Stimulated activated naive CD8-positive, alpha-beta T cell treated with anti-CD3 and anti-CD28 coated beads, Interleukin-15, amount 100 ng/mL, for 72 hours (primary cell): ENCODE data around the gene SRP54.
"Not testable (repeated sequence)": the region's sequence is repeated elsewhere in the genome, so short reads cannot be mapped to it uniquely, and the experiment has no call there.

Experiments
- ATAC-seq: fragments of 150-1000 bp; cut with Tn5 transposase; 2 replicates; pipeline ENCODE4 v1.10.0; 2021; ENCODE audit warnings: mild to moderate bottlenecking, moderate library complexity
- DNase-seq, 2 donors: peaks; one replicate each; pipeline ENCODE4 v3.0.0; 2021 to 2022
- H3K27ac Mint-ChIP-seq, 2 donors: one replicate each; pipeline ENCODE4 v1.8.0; 2022; ENCODE audit warnings: mild to moderate bottlenecking in 2 of 2, mixed read lengths in 2 of 2, moderate library complexity in 2 of 2
- H3K27me3 Mint-ChIP-seq: one replicate; pipeline ENCODE4 v1.8.0; 2022; ENCODE audit warnings: mixed read lengths
- H3K4me1 Mint-ChIP-seq: one replicate; pipeline ENCODE4 v1.8.0; 2022; ENCODE audit warnings: mild to moderate bottlenecking, mixed read lengths
- H3K4me3 Mint-ChIP-seq, 2 donors: one replicate each; pipeline ENCODE4 v1.8.0; 2022; ENCODE audit warnings: mild to moderate bottlenecking in 2 of 2, mixed read lengths in 2 of 2, moderate library complexity in 1 of 2
- H3K9me3 Mint-ChIP-seq, 2 donors: one replicate each; pipeline ENCODE4 v1.8.0; 2022; ENCODE audit warnings: mixed read lengths in 2 of 2

The SRP54 gene

GRCh38 chr14:35016568-35016967 lies 33.8 kb downstream of the SRP54 start:
- H3K27ac Mint-ChIP-seq, result no peak overlapping the region
- H3K4me1 Mint-ChIP-seq, result no peaks in the 10 kb centered on the region
- H3K4me3 Mint-ChIP-seq, result no peak overlapping the region
- H3K27me3 Mint-ChIP-seq, result no peaks in the 10 kb centered on the region
- DNase-seq (no peak), ATAC-seq (no peak)
- H3K9me3 Mint-ChIP-seq, result no peaks in the 10 kb centered on the region

- Mint-ChIP-seq H3K9me3 (no peaks in the 10 kb centered on the region), H3K4me3 (no peak overlapping the region), H3K27me3 (no peaks in the 10 kb centered on the region), H3K27ac (peak overlapping the region in 1 of 2 donors; percentile 54), H3K4me1 (no peaks in the 10 kb centered on the region)
- ATAC-seq (no peak), DNase-seq (no peak)
Measured at GRCh38 chr14:35020713-35021112, 37.9 kb downstream of the SRP54 start.

DNA sequence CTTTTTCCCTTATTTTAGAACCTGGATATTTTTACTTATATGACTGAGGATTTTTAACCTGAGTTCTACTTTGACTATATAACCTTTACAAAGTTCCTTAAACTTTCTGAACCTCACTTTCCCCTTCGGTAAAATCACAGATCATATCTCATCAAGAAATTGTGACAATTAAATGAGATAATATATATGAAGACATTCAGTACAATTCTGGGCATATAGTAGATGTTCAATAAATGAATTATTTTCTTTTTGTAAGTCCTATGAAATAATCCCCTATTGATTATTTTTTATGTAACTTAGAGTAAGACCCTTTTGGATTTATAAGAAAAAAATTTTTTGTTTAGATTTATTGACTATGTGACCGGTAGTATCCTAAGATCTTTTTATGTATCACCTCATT lies 45.6 kb downstream of the SRP54 start:
- H3K9me3 Mint-ChIP-seq, result peaks cover 3 to 4% of the 10 kb centered on the region in 2 donors
- no peaks in the 10 kb centered on the region for H3K27me3 Mint-ChIP-seq
- H3K4me3 Mint-ChIP-seq, result no peak overlapping the region
- ATAC-seq, result no peak
- H3K27ac Mint-ChIP-seq, result no peak overlapping the region
- no peak for DNase-seq
- H3K4me1 Mint-ChIP-seq, result no peaks in the 10 kb centered on the region

- Mint-ChIP-seq H3K9me3 (peaks cover 12 to 31% of the 10 kb centered on the region in 2 donors), H3K4me3 (no peak overlapping the region), H3K27ac (no peak overlapping the region), H3K4me1 (no peaks in the 10 kb centered on the region), H3K27me3 (no peaks in the 10 kb centered on the region)
- no peak for DNase-seq
- no peak for ATAC-seq
Measured at GRCh38 chr14:35032562-35032961, 49.8 kb downstream of the SRP54 start.

- no peaks in the 10 kb centered on the region for H3K4me1 Mint-ChIP-seq
- peak overlapping the region in 1 of 2 donors; percentile 72 for H3K27ac Mint-ChIP-seq
- no peak overlapping the region for H3K4me3 Mint-ChIP-seq
- DNase-seq, result no peak
- peaks cover 12 to 31% of the 10 kb centered on the region in 2 donors for H3K9me3 Mint-ChIP-seq
- no peak for ATAC-seq
- no peaks in the 10 kb centered on the region for H3K27me3 Mint-ChIP-seq
Measured at GRCh38 chr14:35034440-35034833, 51.6 kb downstream of the SRP54 start.

- H3K4me1 Mint-ChIP-seq, H3K4me3 Mint-ChIP-seq, H3K27ac Mint-ChIP-seq, H3K27me3 Mint-ChIP-seq, DNase-seq: not testable (repeated sequence)
- peaks cover 12 to 31% of the 10 kb centered on the region in 2 donors for H3K9me3 Mint-ChIP-seq
- peak; percentile 56 for ATAC-seq
Measured at GRCh38 chr14:35034944-35035554, 52.3 kb downstream of the SRP54 start.

DNA sequence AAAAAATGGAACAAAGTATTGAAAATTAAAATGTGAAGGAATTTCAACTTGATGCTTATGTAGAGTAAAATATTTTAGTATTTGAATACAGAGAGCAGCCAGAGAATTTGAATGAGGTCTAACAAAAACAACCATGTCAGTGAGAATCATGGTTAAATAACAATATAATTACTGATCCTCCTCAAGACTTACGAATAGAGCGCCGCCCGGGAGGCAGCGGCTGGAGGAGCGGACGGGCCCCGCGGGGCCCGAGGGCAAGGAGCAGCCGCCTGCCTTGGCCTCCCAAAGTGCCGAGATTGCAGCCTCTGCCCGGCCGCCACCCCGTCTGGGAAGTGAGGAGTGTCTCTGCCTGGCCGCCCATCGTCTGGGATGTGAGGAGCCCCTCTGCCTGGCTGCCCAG lies 55.5 kb downstream of the SRP54 start:
- H3K4me1 Mint-ChIP-seq, ATAC-seq, DNase-seq, H3K27ac Mint-ChIP-seq, H3K27me3 Mint-ChIP-seq, H3K4me3 Mint-ChIP-seq: not testable (repeated sequence)
- peaks cover 10 to 28% of the 10 kb centered on the region in 2 donors for H3K9me3 Mint-ChIP-seq

- peaks cover 20% of the 10 kb centered on the region for H3K4me1 Mint-ChIP-seq
- no peak overlapping the region for H3K4me3 Mint-ChIP-seq
- no peak for ATAC-seq
- H3K27me3 Mint-ChIP-seq, result no peaks in the 10 kb centered on the region
- DNase-seq, result no peak
- no peak overlapping the region for H3K27ac Mint-ChIP-seq
- H3K9me3 Mint-ChIP-seq, result no peaks in the 10 kb centered on the region
Measured at GRCh38 chr14:35042632-35043031, 59.8 kb downstream of the SRP54 start.

- Mint-ChIP-seq H3K4me1 (peaks cover 24% of the 10 kb centered on the region), H3K9me3 (no peaks in the 10 kb centered on the region), H3K27ac (no peak overlapping the region), H3K27me3 (no peaks in the 10 kb centered on the region), H3K4me3 (no peak overlapping the region)
- DNase-seq, result no peak
- no peak for ATAC-seq
Measured at GRCh38 chr14:35043046-35043445, 60.3 kb downstream of the SRP54 start.

DNA sequence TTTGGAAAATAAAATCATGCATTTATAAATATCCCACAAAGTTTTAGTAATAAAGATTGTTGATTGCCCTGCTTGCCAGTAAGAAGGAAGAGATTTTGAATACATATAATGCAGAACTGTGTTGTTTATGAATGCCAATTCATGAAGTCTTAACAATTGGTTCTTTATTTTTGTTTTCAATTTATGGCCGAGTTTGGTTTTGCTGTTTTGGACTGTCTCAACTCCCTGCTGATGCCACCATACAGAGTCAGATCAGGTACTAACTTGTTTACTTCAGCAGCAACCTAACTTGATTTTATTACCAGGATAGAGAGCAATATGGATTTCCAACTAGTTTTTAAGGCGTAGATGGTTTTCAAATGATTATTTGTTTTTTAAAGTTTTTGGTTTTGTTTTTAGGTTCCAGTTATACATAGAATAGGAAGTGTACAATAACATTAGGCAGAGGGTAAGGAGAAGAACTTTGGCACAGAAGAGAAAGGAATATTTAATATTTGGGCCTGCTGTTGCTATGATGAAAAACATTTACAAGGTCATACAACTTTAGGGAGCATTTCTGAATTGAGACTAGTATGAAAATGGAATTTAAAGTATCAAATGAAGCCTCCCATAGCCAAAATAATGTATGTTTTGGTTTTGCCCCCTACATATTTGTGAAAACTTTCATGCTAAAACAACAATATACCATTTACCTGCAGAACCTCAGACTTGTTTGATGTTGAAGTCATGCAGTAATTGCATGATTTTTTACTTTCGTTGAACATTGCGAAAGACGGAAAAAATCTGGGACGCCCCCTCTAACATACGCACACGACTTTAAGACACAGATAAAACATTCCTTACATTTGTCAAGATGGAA lies 62.4 kb downstream of the SRP54 start:
- peak overlapping the region; percentile 96 to 100 for H3K27ac Mint-ChIP-seq
- H3K27me3 Mint-ChIP-seq, result no peaks in the 10 kb centered on the region
- peak overlapping the region; percentile 94 to 99 for H3K4me3 Mint-ChIP-seq
- no peak for DNase-seq
- peak; percentile 6 for ATAC-seq
- peaks cover 31% of the 10 kb centered on the region for H3K4me1 Mint-ChIP-seq
- H3K9me3 Mint-ChIP-seq, result no peaks in the 10 kb centered on the region

DNA sequence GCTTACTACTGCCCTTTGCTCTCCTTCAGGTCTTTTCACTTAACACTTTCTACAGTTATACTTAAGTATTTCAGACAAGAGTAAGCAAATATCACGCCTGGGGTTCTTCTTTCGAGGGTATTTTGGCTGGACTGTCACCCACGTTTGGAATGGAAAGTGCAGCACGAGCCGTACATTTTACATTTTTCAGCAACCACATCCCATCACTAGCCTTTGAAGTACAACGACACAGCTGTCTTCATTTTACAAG lies 62.9 kb downstream of the SRP54 start:
- no peaks in the 10 kb centered on the region for H3K27me3 Mint-ChIP-seq
- H3K4me1 Mint-ChIP-seq, result peaks cover 31% of the 10 kb centered on the region
- peak overlapping the region; percentile 94 to 99 for H3K4me3 Mint-ChIP-seq
- no peaks in the 10 kb centered on the region for H3K9me3 Mint-ChIP-seq
- H3K27ac Mint-ChIP-seq, result peak overlapping the region; percentile 96 to 100
- DNase-seq (no peak), ATAC-seq (no peak)

- Mint-ChIP-seq H3K27ac (peak within 1 kb of the TSS; percentile 98 to 100), H3K4me1 (peaks cover 31% of the 10 kb centered on the region), H3K9me3 (no peaks in the 10 kb centered on the region), H3K4me3 (peak within 1 kb of the TSS; percentile 94 to 99), H3K27me3 (no peaks in the 10 kb centered on the region)
- DNase-seq (peak; percentile 95 to 98), ATAC-seq (peak; percentile 93)
Measured at GRCh38 chr14:35046048-35046750, 63.4 kb downstream of the SRP54 start, which contains the start of gene FAM177A1. Gene FAM177A1 (plus strand): TSS chr14:35046272. CDS start chr14:35046464, 192 bp downstream.

DNA sequence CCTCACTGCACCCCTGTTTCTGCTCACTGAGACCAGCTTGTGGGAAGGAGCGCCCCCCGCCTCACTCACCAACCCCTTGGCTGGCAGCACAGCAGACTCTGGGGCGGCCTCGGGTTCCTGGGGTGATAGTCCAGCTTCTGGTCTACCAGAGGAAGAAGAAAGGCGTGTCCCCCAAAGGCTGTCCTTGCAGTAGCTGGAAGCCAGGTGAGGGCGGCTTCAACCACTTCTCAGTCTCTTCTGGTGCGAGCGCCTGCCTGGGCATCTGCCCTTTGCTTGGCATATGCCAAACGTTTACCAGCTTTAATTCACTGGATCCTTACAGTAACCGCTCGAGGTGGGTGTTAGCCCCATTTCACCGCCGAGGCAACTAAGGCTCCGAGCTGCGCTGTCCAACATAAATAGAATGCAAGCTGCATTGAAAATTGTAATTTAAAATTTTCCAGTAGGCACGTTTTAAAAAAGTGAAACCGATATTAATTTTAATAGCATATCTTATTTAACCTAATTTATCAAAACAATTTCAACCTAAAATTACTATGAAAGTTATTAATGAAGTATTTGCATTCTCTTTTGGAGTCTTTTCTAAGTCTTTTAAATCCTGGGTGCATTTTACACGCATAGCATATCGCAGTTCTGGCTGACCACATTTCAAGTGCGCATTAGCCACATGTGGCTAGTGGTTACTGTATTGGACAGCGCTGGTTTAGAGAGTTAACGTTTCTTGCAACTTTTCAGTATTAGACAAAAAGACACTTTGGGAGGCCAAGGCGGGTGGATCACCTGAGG lies 64.2 kb downstream of the SRP54 start:
- Mint-ChIP-seq H3K4me3 (peak overlapping the region; percentile 94 to 99), H3K9me3 (no peaks in the 10 kb centered on the region), H3K27ac (peak overlapping the region; percentile 98), H3K27me3 (no peaks in the 10 kb centered on the region), H3K4me1 (peaks cover 31% of the 10 kb centered on the region)
- DNase-seq (no peak), ATAC-seq (peak; percentile 27)

DNA sequence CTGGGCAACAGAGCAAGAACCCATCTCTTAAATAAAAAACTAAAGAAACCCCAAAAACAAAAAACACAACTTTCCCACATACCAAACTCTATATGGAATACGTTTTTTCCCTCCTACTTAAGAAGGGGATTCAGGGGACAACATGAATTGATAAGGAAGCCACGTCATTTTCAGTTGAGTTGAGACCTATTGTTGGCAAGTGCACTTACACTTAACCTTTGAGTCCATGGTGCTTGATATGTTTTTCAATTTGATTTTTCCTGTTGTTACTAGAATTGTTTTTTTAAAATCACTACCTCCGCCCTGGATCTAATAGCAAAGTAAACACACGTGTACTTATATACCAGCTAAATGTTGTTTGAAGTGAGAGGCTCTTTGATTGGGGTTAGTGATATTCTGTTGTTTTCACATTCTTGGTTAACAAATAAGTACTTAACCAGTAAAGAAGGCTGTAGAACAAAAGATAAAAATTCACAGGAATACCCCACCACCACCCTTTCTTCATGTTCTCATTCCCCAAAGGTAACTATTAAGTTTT lies 65.3 kb downstream of the SRP54 start:
- H3K27ac Mint-ChIP-seq, result no peak overlapping the region
- DNase-seq (no peak), ATAC-seq (no peak)
- no peaks in the 10 kb centered on the region for H3K9me3 Mint-ChIP-seq
- H3K27me3 Mint-ChIP-seq, result no peaks in the 10 kb centered on the region
- peak overlapping the region; percentile 68 to 94 for H3K4me3 Mint-ChIP-seq
- peaks cover 31% of the 10 kb centered on the region for H3K4me1 Mint-ChIP-seq

DNA sequence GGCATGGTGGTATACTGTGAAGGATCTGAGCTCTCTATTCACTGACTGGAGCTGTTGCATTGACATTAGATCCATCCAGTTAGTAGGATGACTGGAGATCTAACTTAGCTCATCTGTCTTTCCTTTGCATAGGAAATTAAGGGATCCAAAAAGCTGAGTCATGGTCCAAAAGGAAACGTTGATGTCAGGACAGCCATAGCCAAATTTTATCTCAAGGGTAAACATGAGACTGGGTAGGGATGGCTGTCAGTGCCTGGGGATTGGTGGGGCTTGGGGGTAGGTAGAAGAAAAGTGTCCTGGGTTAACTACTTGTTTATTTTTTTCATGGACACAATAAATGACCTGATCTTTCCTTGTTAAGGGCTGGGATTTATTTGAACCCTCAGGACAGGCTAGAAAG lies 67.9 kb downstream of the SRP54 start:
- no peaks in the 10 kb centered on the region for H3K9me3 Mint-ChIP-seq
- H3K4me3 Mint-ChIP-seq, result no peak overlapping the region
- no peaks in the 10 kb centered on the region for H3K27me3 Mint-ChIP-seq
- H3K4me1 Mint-ChIP-seq, result peaks cover 21% of the 10 kb centered on the region
- no peak for DNase-seq
- ATAC-seq, result no peak
- no peak overlapping the region for H3K27ac Mint-ChIP-seq
